ENCODE results near the gene ZBTB8A.
"Not testable (repeated sequence)": the region's sequence is repeated elsewhere in the genome, so short reads cannot be mapped to it uniquely, and the experiment has no call there.

Gene ZBTB8A

GRCh38 chr1:32612189-32612881 lies 73.1 kb downstream of the ZBTB8A start:
- H3K9me3 ChIP-seq = no peaks in the 10 kb centered on the region
- H4K20me1 ChIP-seq = no peaks in the 10 kb centered on the region
- H3K4me2 ChIP-seq = peak overlapping the region; percentile 79
- peaks cover 10% of the 10 kb centered on the region for H3K4me1 ChIP-seq
- no peak overlapping the region for H3K27ac ChIP-seq
- peaks cover 15% of the 10 kb centered on the region for H3K27me3 ChIP-seq
- H3K36me3 ChIP-seq = peaks cover under 1% of the 10 kb centered on the region
- 0 out of 2 replicates have a peak overlapping the region, but pooled peaks have one; percentile 38 for H3K4me3 ChIP-seq
- H3K9ac ChIP-seq = 0 out of 2 replicates have a peak overlapping the region, but pooled peaks have one; percentile 34
- TF ChIP-seq Cebpa-rat (IDR thresholded peaks at IDR 0.05) = no peak

- TF ChIP-seq Cebpa-rat (IDR thresholded peaks at IDR 0.05) = no peak
- Histone ChIP-seq H3K9me3 (no peaks in the 10 kb centered on the region), H3K4me1 (peaks cover 10% of the 10 kb centered on the region), H3K4me2 (no peak overlapping the region), H3K27me3 (peaks cover 15% of the 10 kb centered on the region), H3K9ac (no peak overlapping the region), H3K27ac (no peak overlapping the region), H4K20me1 (no peaks in the 10 kb centered on the region), H3K36me3 (peaks cover 11% of the 10 kb centered on the region), H3K4me3 (no peak overlapping the region)
These were observed 74.2 kb downstream of the ZBTB8A start for GRCh38 chr1:32613472-32613871.

- no peaks in the 10 kb centered on the region for H3K27me3 ChIP-seq
- TF ChIP-seq Cebpa-rat (IDR thresholded peaks at IDR 0.05) = no peak
- H3K9me3 ChIP-seq = peaks cover 13% of the 10 kb centered on the region
- peaks cover 12% of the 10 kb centered on the region for H3K4me1 ChIP-seq
- H3K27ac ChIP-seq = no peak overlapping the region
- no peak overlapping the region for H3K9ac ChIP-seq
- H3K4me3 ChIP-seq = no peak overlapping the region
- H4K20me1 ChIP-seq = no peaks in the 10 kb centered on the region
- H3K4me2 ChIP-seq = no peak overlapping the region
- peaks cover 43% of the 10 kb centered on the region for H3K36me3 ChIP-seq
These were observed 79.5 kb downstream of the ZBTB8A start for GRCh38 chr1:32618673-32619221.

- Histone ChIP-seq H3K9me3 (peaks cover 13% of the 10 kb centered on the region), H3K4me2 (no peak overlapping the region), H3K4me3 (no peak overlapping the region), H3K36me3 (peaks cover 45% of the 10 kb centered on the region), H4K20me1 (no peaks in the 10 kb centered on the region), H3K27ac (no peak overlapping the region), H3K27me3 (no peaks in the 10 kb centered on the region), H3K4me1 (peaks cover 18% of the 10 kb centered on the region), H3K9ac (no peak overlapping the region)
- TF ChIP-seq Cebpa-rat (IDR thresholded peaks at IDR 0.05) = no peak
These were observed 80.7 kb downstream of the ZBTB8A start for GRCh38 chr1:32619701-32620485.

- H3K27ac ChIP-seq = no peak overlapping the region
- H3K9me3 ChIP-seq = peaks cover 13% of the 10 kb centered on the region
- H3K27me3 ChIP-seq = no peaks in the 10 kb centered on the region
- TF ChIP-seq Cebpa-rat (IDR thresholded peaks at IDR 0.05) = no peak
- H3K9ac ChIP-seq = no peak overlapping the region
- no peaks in the 10 kb centered on the region for H4K20me1 ChIP-seq
- peaks cover 68% of the 10 kb centered on the region for H3K36me3 ChIP-seq
- H3K4me2 ChIP-seq = no peak overlapping the region
- no peak overlapping the region for H3K4me3 ChIP-seq
- peaks cover 18% of the 10 kb centered on the region for H3K4me1 ChIP-seq
These were observed 83.0 kb downstream of the ZBTB8A start for GRCh38 chr1:32622205-32622604.

- Histone ChIP-seq H3K36me3 (peaks cover 69% of the 10 kb centered on the region), H3K27ac (0 out of 2 replicates have a peak overlapping the region, but pooled peaks have one; percentile 4), H3K9ac (no peak overlapping the region), H3K27me3 (no peaks in the 10 kb centered on the region), H3K9me3 (peaks cover 13% of the 10 kb centered on the region), H3K4me2 (peak overlapping the region; percentile 50), H3K4me1 (peaks cover 26% of the 10 kb centered on the region), H3K4me3 (no peak overlapping the region), H4K20me1 (no peaks in the 10 kb centered on the region)
- TF ChIP-seq Cebpa-rat (IDR thresholded peaks at IDR 0.05) = no peak
These were observed 83.8 kb downstream of the ZBTB8A start for GRCh38 chr1:32622806-32623681.

GRCh38 chr1:32623775-32624174 lies 84.5 kb downstream of the ZBTB8A start:
- Histone ChIP-seq H4K20me1 (no peaks in the 10 kb centered on the region), H3K9ac (no peak overlapping the region), H3K27me3 (no peaks in the 10 kb centered on the region), H3K4me1 (peaks cover 27% of the 10 kb centered on the region), H3K27ac (no peak overlapping the region), H3K4me3 (no peak overlapping the region), H3K9me3 (peaks cover 11% of the 10 kb centered on the region), H3K36me3 (peaks cover 70% of the 10 kb centered on the region), H3K4me2 (peak overlapping the region; percentile 50; the same call in 1 of the 2 replicates)
- TF ChIP-seq Cebpa-rat (IDR thresholded peaks at IDR 0.05) = no peak

GRCh38 chr1:32626176-32626575 lies 86.9 kb downstream of the ZBTB8A start:
- no peak for TF ChIP-seq Cebpa-rat (IDR thresholded peaks at IDR 0.05)
- Histone ChIP-seq H3K36me3 (peaks cover 72% of the 10 kb centered on the region), H3K4me3 (no peak overlapping the region), H3K4me2 (no peak overlapping the region), H3K27ac (no peak overlapping the region), H3K4me1 (peaks cover 27% of the 10 kb centered on the region), H4K20me1 (no peaks in the 10 kb centered on the region), H3K9ac (no peak overlapping the region), H3K27me3 (no peaks in the 10 kb centered on the region), H3K9me3 (no peaks in the 10 kb centered on the region)

- Histone ChIP-seq H3K9ac (no peak overlapping the region), H3K27ac (no peak overlapping the region), H3K4me2 (no peak overlapping the region), H3K4me1 (peaks cover 26% of the 10 kb centered on the region), H4K20me1 (no peaks in the 10 kb centered on the region), H3K36me3 (peaks cover 72% of the 10 kb centered on the region), H3K4me3 (no peak overlapping the region), H3K9me3 (no peaks in the 10 kb centered on the region), H3K27me3 (no peaks in the 10 kb centered on the region)
- TF ChIP-seq Cebpa-rat (IDR thresholded peaks at IDR 0.05) = no peak
These were observed 88.5 kb downstream of the ZBTB8A start for GRCh38 chr1:32627596-32628162.

- H3K4me1 ChIP-seq, H4K20me1 ChIP-seq, H3K27ac ChIP-seq, H3K9me3 ChIP-seq, H3K4me3 ChIP-seq, H3K4me2 ChIP-seq, H3K9ac ChIP-seq, H3K27me3 ChIP-seq: not testable (repeated sequence)
- peaks cover 86% of the 10 kb centered on the region for H3K36me3 ChIP-seq
These were observed 90.9 kb downstream of the ZBTB8A start for GRCh38 chr1:32630173-32630572.
